K562 (cell line): ENCODE measurements around the gene HNRNPM. TPM values are rescaled to one million over a fixed set of nuclear protein-coding genes. Genes with fewer than 3 reads are reported as not detected.

Source experiments
- ATAC-seq: fragments of 200-7000 bp; cut with Tn5 transposase; 3 replicates; pipeline ENCODE4 v1.9.1; 2020; ENCODE audit warnings: moderate library complexity
- BruUV-seq: library from RNA; stranded (reverse); fragments of 400-500 nt; replicated peaks from 2 replicates; lab custom pipeline; 2021; lab: Mats Ljungman, UMichigan
- CTCF ChIA-PET: fragments of 300-600 bp; formaldehyde crosslinking; extraction: SDS; loops from one replicate; lab custom pipeline; 2021; ENCODE audit warnings: low intra/inter-chr PET ratio; lab: Yijun Ruan, JAX
- POLR2A ChIA-PET: fragments of 300-600, 350-650 bp; sonication (Branson Sonifier 250); formaldehyde crosslinking; extraction: SDS; loops from one replicate; lab custom pipeline; 2021; ENCODE audit warnings: antibody characterized with exemption, inconsistent platforms; lab: Yijun Ruan, JAX
- DNase-seq, 4 experiments: peaks; one replicate each; pipeline versions ENCODE4 v3.0.0 to v3.0.0-alpha.2; 2011 to 2018; ENCODE audit warnings: low spot score in 3 of 4, mixed read lengths in 3 of 4; ENCODE audit errors: extremely low read depth in 1 of 4
- FAIRE-seq: peaks from 2 replicates; lab custom pipeline; 2011; peaks lifted over from hg19 to GRCh38; lab: Jason Lieb, UNC
- H2AFZ ChIP-seq: 2 replicates; pipeline ENCODE4 v1.6.0; 2011; ENCODE audit warnings: low read depth, low read length, control low read depth, inconsistent platforms
- H3K27ac ChIP-seq: fragments of 200-600 bp; 3 replicates; pipeline ENCODE4 v1.8.0; 2011; ENCODE audit warnings: low read depth, mild to moderate bottlenecking, control low read depth, inconsistent platforms, low read length, moderate library complexity, mixed read lengths; ENCODE audit errors: extremely low read depth
- H3K27me3 ChIP-seq, 2 experiments: fragments of 300-600 bp in 1 of 2; 2 replicates in 1 of 2; 3 replicates in 1 of 2; pipeline versions ENCODE4 v1.6.0 to v1.8.0; 2011; ENCODE audit warnings: inconsistent platforms in 2 of 2, low read length in 2 of 2, mild to moderate bottlenecking in 1 of 2, mixed read lengths in 1 of 2, moderate library complexity in 1 of 2; ENCODE audit not compliant: control insufficient read depth in 2 of 2, insufficient read depth in 2 of 2
- H3K36me3 ChIP-seq: fragments of 300-600 bp; 3 replicates; pipeline ENCODE4 v1.8.0; 2011; ENCODE audit warnings: mild to moderate bottlenecking, low read length, inconsistent platforms; ENCODE audit not compliant: control insufficient read depth, insufficient read depth
- H3K4me1 ChIP-seq, 2 experiments: fragments of 200-600 bp in 1 of 2; replicated peaks in 1 of 2; 2 replicates in 1 of 2; 3 replicates in 1 of 2; pipeline versions ENCODE4 v1.5.1 to v1.8.0; 2011; ENCODE audit warnings: inconsistent platforms in 2 of 2, low read length in 2 of 2, mild to moderate bottlenecking in 1 of 2, mixed read lengths in 1 of 2, moderate library complexity in 1 of 2; ENCODE audit not compliant: control insufficient read depth in 2 of 2, insufficient read depth in 2 of 2
- H3K4me2 ChIP-seq: 2 replicates; pipeline ENCODE4 v1.6.1; 2011; ENCODE audit warnings: low read length, control low read depth, inconsistent platforms, mixed read lengths; ENCODE audit not compliant: insufficient read depth
- H3K4me3 ChIP-seq: fragments of 200-600 bp; sonication (generic), shearing (Covaris generic); 2 replicates; pipeline ENCODE4 v1.5.1; 2016; ENCODE audit warnings: control low read depth, inconsistent platforms
- H3K79me2 ChIP-seq: fragments of 200-600 bp; 3 replicates; pipeline ENCODE4 v1.8.0; 2011; ENCODE audit warnings: low read length, inconsistent platforms; ENCODE audit not compliant: control insufficient read depth, insufficient read depth
- H3K9ac ChIP-seq, 2 experiments: 2 replicates each; pipeline versions ENCODE4 v1.6.0 to v1.6.1; 2011; ENCODE audit warnings: low read depth in 2 of 2, low read length in 2 of 2, control low read depth in 1 of 2, inconsistent platforms in 1 of 2, mild to moderate bottlenecking in 1 of 2, mixed read lengths in 1 of 2; ENCODE audit not compliant: insufficient read depth in 1 of 2
- H3K9me1 ChIP-seq: one replicate; pipeline ENCODE4 v1.6.0; 2011; ENCODE audit warnings: inconsistent platforms, mild to moderate bottlenecking, low read length, moderate library complexity; ENCODE audit not compliant: control insufficient read depth, insufficient read depth
- H3K9me3 ChIP-seq: replicated peaks from 2 replicates; pipeline ENCODE4 v1.5.1; 2011; ENCODE audit warnings: low read depth, low read length, inconsistent platforms; ENCODE audit not compliant: control insufficient read depth, insufficient read depth
- H4K20me1 ChIP-seq: replicated peaks from 2 replicates; pipeline ENCODE4 v1.6.1; 2011; ENCODE audit warnings: low read length, inconsistent platforms, mixed read lengths; ENCODE audit not compliant: control insufficient read depth, insufficient read depth
- ESRRB ChIP-seq: fragments of 250-450 bp; sonication (Bioruptor Pico); IDR thresholded peaks from 2 replicates; pipeline ENCODE4 v1.5.0; 2020; ENCODE audit warnings: mild to moderate bottlenecking, moderate library complexity, borderline replicate concordance
- KAT8 ChIP-seq: fragments of 450-650 bp; IDR thresholded peaks from 2 replicates; pipeline ENCODE4 v1.6.1; 2016; ENCODE audit warnings: low read depth, mild to moderate bottlenecking
- POLR2B ChIP-seq: fragments of 450-650 bp; IDR thresholded peaks from 2 replicates; pipeline ENCODE4 v1.6.1; 2018; ENCODE audit warnings: low read depth; ENCODE audit not compliant: partially characterized antibody
- POLR3A ChIP-seq: IDR thresholded peaks from 2 replicates; pipeline ENCODE4 v1.6.1; 2011; ENCODE audit warnings: borderline replicate concordance, mild to moderate bottlenecking, moderate library complexity; ENCODE audit not compliant: insufficient read length, insufficient read depth; ENCODE audit errors: extremely low read depth
- TRIM24 ChIP-seq, 2 experiments: fragments of 450-650 bp; IDR thresholded peaks; 2 replicates each; pipeline ENCODE4 v1.6.1; 2016
- ZBED1 ChIP-seq: IDR thresholded peaks from 2 replicates; pipeline ENCODE4 v1.6.1; 2014
- ZFP36 ChIP-seq: fragments of 150-350 bp; IDR thresholded peaks from 2 replicates; pipeline ENCODE4 v1.6.1; 2018; ENCODE audit warnings: low read length, low read depth; ENCODE audit not compliant: partially characterized antibody
- ZNF316 ChIP-seq: fragments of 450-650 bp; IDR thresholded peaks from 2 replicates; pipeline ENCODE4 v1.6.1; 2016
- WGBS: fragments of 100-300 bp; shearing (Covaris generic); methylation state at CpG from one replicate; pipeline ENCODE4 v1.1.6; 2016; ENCODE audit warnings: low coverage, mixed read lengths; ENCODE audit not compliant: insufficient coverage; ENCODE audit errors: missing lambda C conversion rate; 5-methylcytosine and 5-hydroxymethylcytosine counted together
- in situ Hi-C: fragments of 300-500 bp; cut with MboI; formaldehyde crosslinking; loops from 4 replicates; pipeline ENCODE4 v1.15.0; 2018; ENCODE audit warnings: inconsistent platforms, mixed read lengths
- intact Hi-C: fragments of 100-400 bp; cut with micrococcal nuclease; formaldehyde crosslinking; loops from 2 replicates; pipeline ENCODE4 v1.14.2; 2022
- polyA plus RNA-seq, 8 experiments: library from polyadenylated mRNA; depleted of rRNA in 4 of 8; stranded (reverse) in 5 of 8; unstranded in 3 of 8; fragments of >200 nt; fragmentation: Nextera tagmentation in 2 of 8; fragmentation: Illumina TruSeq in 1 of 8; extraction: Ambion mirVana in 2 of 8; extraction: Trizol in 1 of 8; gene quantifications; 2 replicates each; pipeline versions ENCODE4 v1.2.1 to v1.2.3, GENCODE V29; 2011 to 2014; ENCODE audit warnings: inconsistent platforms in 1 of 8, missing spikeins in 1 of 8
- total RNA-seq, 7 experiments: library from RNA; depleted of rRNA in 6 of 7; stranded (reverse); fragments of >200 nt in 6 of 7; fragmentation: Illumina TruSeq in 2 of 7; extraction: Trizol in 2 of 7; gene quantifications; 2 replicates each; pipeline versions ENCODE4 v1.2.1 to v1.2.3, GENCODE V29; 2011 to 2021; ENCODE audit warnings: low replicate concordance in 1 of 7
- TF ChIP-seq, protein P1 (sequence below): IDR thresholded peaks from 3 replicates; pipeline ENCODE4 v1.6.1; 2011; ENCODE audit warnings: borderline replicate concordance, mild to moderate bottlenecking, moderate library complexity; ENCODE audit not compliant: insufficient read length; ENCODE audit errors: extremely low read depth
- TF ChIP-seq, protein P2 (sequence below): fragments of 450-650 bp; IDR thresholded peaks from 2 replicates; pipeline ENCODE4 v1.6.1; 2016; ENCODE audit warnings: mild to moderate bottlenecking

HNRNPM gene
- total and polyA plus RNA-seq, 9 of the 15 experiments (the other 6 are each of a cell fraction or from before 2014, with no cell fraction given): 11.1 to 340 (median 195) TPM

DNA sequence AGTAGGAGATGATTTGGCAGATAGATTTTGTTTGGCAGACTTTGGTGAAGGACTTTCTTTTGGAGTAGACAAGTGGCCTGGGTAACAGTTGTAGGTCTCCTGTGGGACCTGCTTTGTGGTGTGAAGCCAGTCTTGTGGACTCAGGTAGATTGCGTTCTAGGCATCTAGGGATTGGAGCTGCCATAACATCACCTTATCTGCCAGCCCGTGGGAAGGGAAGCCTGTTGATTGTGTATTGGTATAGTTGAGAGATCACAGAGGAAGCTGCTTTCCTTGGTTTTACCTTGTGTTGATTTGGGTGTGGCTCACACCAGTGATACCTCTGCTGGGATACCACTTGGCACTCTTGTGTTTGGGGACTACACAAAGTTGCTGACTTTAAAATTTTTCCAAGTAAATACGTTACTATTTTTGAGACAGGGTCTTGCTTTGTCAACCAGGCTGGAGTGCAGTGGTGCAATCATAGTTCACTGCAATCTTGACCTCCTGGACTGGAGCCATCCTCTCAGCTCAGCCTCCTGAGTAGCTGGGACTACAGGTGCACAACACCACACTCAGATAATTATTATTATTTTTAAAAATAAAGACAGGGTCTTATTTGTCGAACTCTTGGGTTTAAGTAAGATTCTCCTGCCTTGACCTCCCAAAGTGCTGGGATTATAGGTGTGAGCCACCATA lies 7.8 kb downstream of the HNRNPM start:
- Histone ChIP-seq H3K9me1 (peaks cover 12% of the 10 kb centered on the region), H3K27me3 (no peaks in the 10 kb centered on the region), H3K79me2 (peaks cover 99% of the 10 kb centered on the region), H3K9ac (no peak overlapping the region; a peak in 1 of 4 replicates), H3K4me1 (peaks cover 16 to 22% of the 10 kb centered on the region in 2 experiments), H3K4me3 (no peak overlapping the region), H3K9me3 (no peaks in the 10 kb centered on the region), H4K20me1 (peaks cover 75% of the 10 kb centered on the region), H3K27ac (no peak overlapping the region), H3K4me2 (no peak overlapping the region), H3K36me3 (peaks cover 85% of the 10 kb centered on the region), H2AFZ (no peak overlapping the region)
- BruUV-seq: no TSS peak
- CTCF ChIA-PET: no interaction called here
- DNase-seq (no peak), ATAC-seq (no peak), FAIRE-seq (no peak)
- intact Hi-C loops (no loop called here), in situ Hi-C loops (no loop called here)
- TF ChIP-seq ZNF316 (0 out of 2 replicates have a peak, but pooled peaks have one; percentile 11), ZFP36 (no peak), ESRRB (CRISPR knock-in tag) (no peak)
- WGBS: 55% methylated on average over 4 of the region's 4 CpGs
- POLR2A ChIA-PET: interaction anchor here (0.6 to 1.0 kb wide), 3 partner anchors 17 to 81 kb away, joined by 3 read pairs; no protein-coding TSS in a partner anchor

DNA sequence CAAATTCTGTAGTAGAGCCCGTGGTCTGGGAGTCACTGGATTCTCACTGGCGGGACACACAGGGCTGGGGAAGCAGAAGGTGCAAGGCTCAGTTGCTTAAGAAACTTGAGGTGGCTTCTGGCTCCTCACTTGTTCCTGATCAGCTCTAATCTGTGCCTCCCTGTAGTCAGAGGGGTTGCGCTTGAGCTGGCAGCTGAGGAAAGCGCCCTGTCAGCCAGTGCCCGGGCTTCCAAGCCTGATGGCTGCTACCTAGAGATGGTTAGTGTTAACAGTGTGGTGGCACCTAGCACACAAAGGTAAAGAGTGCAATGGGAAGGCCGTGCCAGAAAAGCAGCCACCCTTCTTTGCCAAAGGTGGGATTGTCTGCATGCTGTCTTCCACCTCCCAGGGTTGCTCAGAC lies 8.8 kb downstream of the HNRNPM start:
- H3K4me2 ChIP-seq: no peak overlapping the region
- H3K27me3 ChIP-seq: no peaks in the 10 kb centered on the region
- no peaks in the 10 kb centered on the region for H3K9me3 ChIP-seq
- FAIRE-seq (no peak), DNase-seq (no peak), ATAC-seq (no peak)
- no peak overlapping the region for H3K27ac ChIP-seq
- H3K4me3 ChIP-seq: no peak overlapping the region
- 95% methylated on average over 6 of the region's 6 CpGs for WGBS
- peaks cover 8 to 18% of the 10 kb centered on the region in 2 experiments; a peak in 4 of 5 replicates for H3K4me1 ChIP-seq
- peak overlapping the region in 1 of 2 experiments; percentile 73; a peak in 2 of 4 replicates for H3K9ac ChIP-seq
- no TSS peak for BruUV-seq
- ChIA-PET POLR2A (interaction anchor here (0.8 kb wide), 1 partner anchor 9 kb away, joined by 4 read pairs; no protein-coding TSS in a partner anchor), CTCF (no interaction called here)
- peaks cover 12% of the 10 kb centered on the region for H3K9me1 ChIP-seq
- peaks cover 91% of the 10 kb centered on the region for H3K36me3 ChIP-seq
- H2AFZ ChIP-seq: no peak overlapping the region
- intact Hi-C loops (no loop called here), in situ Hi-C loops (no loop called here)
- H4K20me1 ChIP-seq: peaks cover 81% of the 10 kb centered on the region
- H3K79me2 ChIP-seq: peaks cover 99% of the 10 kb centered on the region
- TF ChIP-seq KAT8 (no peak), POLR3A (no peak), TRIM24 (IDR thresholded peaks at IDR 0.05) (no peak), ZBED1 (no peak), POLR2B (no peak)
- TF ChIP-seq, protein P1, sequence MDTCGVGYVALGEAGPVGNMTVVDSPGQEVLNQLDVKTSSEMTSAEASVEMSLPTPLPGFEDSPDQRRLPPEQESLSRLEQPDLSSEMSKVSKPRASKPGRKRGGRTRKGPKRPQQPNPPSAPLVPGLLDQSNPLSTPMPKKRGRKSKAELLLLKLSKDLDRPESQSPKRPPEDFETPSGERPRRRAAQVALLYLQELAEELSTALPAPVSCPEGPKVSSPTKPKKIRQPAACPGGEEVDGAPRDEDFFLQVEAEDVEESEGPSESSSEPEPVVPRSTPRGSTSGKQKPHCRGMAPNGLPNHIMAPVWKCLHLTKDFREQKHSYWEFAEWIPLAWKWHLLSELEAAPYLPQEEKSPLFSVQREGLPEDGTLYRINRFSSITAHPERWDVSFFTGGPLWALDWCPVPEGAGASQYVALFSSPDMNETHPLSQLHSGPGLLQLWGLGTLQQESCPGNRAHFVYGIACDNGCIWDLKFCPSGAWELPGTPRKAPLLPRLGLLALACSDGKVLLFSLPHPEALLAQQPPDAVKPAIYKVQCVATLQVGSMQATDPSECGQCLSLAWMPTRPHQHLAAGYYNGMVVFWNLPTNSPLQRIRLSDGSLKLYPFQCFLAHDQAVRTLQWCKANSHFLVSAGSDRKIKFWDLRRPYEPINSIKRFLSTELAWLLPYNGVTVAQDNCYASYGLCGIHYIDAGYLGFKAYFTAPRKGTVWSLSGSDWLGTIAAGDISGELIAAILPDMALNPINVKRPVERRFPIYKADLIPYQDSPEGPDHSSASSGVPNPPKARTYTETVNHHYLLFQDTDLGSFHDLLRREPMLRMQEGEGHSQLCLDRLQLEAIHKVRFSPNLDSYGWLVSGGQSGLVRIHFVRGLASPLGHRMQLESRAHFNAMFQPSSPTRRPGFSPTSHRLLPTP: no peak
- TF ChIP-seq, protein P2, sequence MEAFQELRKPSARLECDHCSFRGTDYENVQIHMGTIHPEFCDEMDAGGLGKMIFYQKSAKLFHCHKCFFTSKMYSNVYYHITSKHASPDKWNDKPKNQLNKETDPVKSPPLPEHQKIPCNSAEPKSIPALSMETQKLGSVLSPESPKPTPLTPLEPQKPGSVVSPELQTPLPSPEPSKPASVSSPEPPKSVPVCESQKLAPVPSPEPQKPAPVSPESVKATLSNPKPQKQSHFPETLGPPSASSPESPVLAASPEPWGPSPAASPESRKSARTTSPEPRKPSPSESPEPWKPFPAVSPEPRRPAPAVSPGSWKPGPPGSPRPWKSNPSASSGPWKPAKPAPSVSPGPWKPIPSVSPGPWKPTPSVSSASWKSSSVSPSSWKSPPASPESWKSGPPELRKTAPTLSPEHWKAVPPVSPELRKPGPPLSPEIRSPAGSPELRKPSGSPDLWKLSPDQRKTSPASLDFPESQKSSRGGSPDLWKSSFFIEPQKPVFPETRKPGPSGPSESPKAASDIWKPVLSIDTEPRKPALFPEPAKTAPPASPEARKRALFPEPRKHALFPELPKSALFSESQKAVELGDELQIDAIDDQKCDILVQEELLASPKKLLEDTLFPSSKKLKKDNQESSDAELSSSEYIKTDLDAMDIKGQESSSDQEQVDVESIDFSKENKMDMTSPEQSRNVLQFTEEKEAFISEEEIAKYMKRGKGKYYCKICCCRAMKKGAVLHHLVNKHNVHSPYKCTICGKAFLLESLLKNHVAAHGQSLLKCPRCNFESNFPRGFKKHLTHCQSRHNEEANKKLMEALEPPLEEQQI: no peak
